PC-3 (cell line): ENCODE results near the gene TAF12. TPM values are rescaled to one million over a fixed set of nuclear protein-coding genes. Genes with fewer than 3 reads are reported as not detected.

Experiments
- ATAC-seq: fragments of 200-7000 bp; cut with Tn5 transposase; 2 replicates; pipeline ENCODE4 v1.9.1; 2020; ENCODE audit warnings: mild to moderate bottlenecking, moderate library complexity
- BruUV-seq: library from RNA; stranded (reverse); fragments of 400-500 nt; replicated peaks from 2 replicates; lab custom pipeline; 2021; lab: Mats Ljungman, UMichigan
- CTCF ChIA-PET: fragments of 300-600 bp; sonication (Branson Sonifier 250); formaldehyde crosslinking; loops from one replicate; lab custom pipeline; 2022; ENCODE audit warnings: antibody characterized with exemption; lab: Charles Lee
- POLR2A ChIA-PET: fragments of 300-600 bp; sonication (Branson Sonifier 250); formaldehyde crosslinking; loops from one replicate; lab custom pipeline; 2022; ENCODE audit warnings: antibody characterized with exemption; ENCODE audit not compliant: unreplicated experiment; lab: Charles Lee
- DNase-seq: peaks from one replicate; pipeline ENCODE4 v3.0.0-alpha.2; 2015
- H2AFZ ChIP-seq: fragments of 300-600 bp; sonication (generic); 2 replicates; pipeline ENCODE4 v1.6.0; 2016; ENCODE audit warnings: antibody characterized with exemption, low read length
- H3F3A ChIP-seq: fragments of 300-600 bp; sonication (generic); one replicate; pipeline ENCODE4 v1.6.0; 2017; ENCODE audit warnings: antibody characterized with exemption, low read length, control low read depth, mild to moderate bottlenecking; ENCODE audit not compliant: unreplicated experiment
- H3K27ac ChIP-seq: fragments of 300-600 bp; sonication (generic); 2 replicates; pipeline ENCODE4 v1.5.1; 2016; ENCODE audit warnings: mild to moderate bottlenecking, low read length
- H3K27me3 ChIP-seq: fragments of 300-600 bp; sonication (generic); 2 replicates; pipeline ENCODE4 v1.6.1; 2016; ENCODE audit warnings: low read length, mixed read lengths
- H3K36me3 ChIP-seq: fragments of 300-600 bp; sonication (generic); 2 replicates; pipeline ENCODE4 v1.6.1; 2016; ENCODE audit warnings: low read depth, mixed run types, low read length, mixed read lengths
- H3K4me1 ChIP-seq: fragments of 300-600 bp; sonication (generic); 2 replicates; pipeline ENCODE4 v1.5.1; 2016; ENCODE audit warnings: low read length; ENCODE audit not compliant: insufficient read depth
- H3K4me2 ChIP-seq: fragments of 300-600 bp; sonication (generic); 2 replicates; pipeline ENCODE4 v1.6.0; 2016; ENCODE audit warnings: low read length
- H3K4me3 ChIP-seq: fragments of 300-600 bp; sonication (generic); 2 replicates; pipeline ENCODE4 v1.5.1; 2016; ENCODE audit warnings: mild to moderate bottlenecking, low read length, mixed read lengths
- H3K79me2 ChIP-seq: fragments of 300-600 bp; sonication (generic); 2 replicates; pipeline ENCODE4 v1.6.1; 2017; ENCODE audit warnings: low read length, mixed read lengths
- H3K9ac ChIP-seq: fragments of 300-600 bp; sonication (generic); 2 replicates; pipeline ENCODE4 v1.6.0; 2016; ENCODE audit warnings: mild to moderate bottlenecking, low read length
- H3K9me2 ChIP-seq: fragments of 300-600 bp; sonication (generic); replicated peaks from 2 replicates; pipeline ENCODE4 v1.6.1; 2016; ENCODE audit warnings: mixed run types, low read length, mixed read lengths
- H3K9me3 ChIP-seq: fragments of 300-600 bp; sonication (generic); 2 replicates; pipeline ENCODE4 v1.6.1; 2016; ENCODE audit warnings: low read length, mixed read lengths
- H4K20me1 ChIP-seq: fragments of 300-600 bp; sonication (generic); 2 replicates; pipeline ENCODE4 v1.6.1; 2016; ENCODE audit warnings: low read length, mixed read lengths
- EZH2 ChIP-seq: fragments of 300-600 bp; sonication (generic); IDR thresholded peaks from one replicate; pipeline ENCODE4 v1.6.1; 2017; ENCODE audit warnings: antibody characterized with exemption, mild to moderate bottlenecking, low read length; ENCODE audit not compliant: unreplicated experiment
- EZH2phosphoT487 ChIP-seq: fragments of 300-600 bp; sonication (generic); IDR thresholded peaks from 2 replicates; pipeline ENCODE4 v1.6.1; 2018; ENCODE audit warnings: mild to moderate bottlenecking, antibody characterized with exemption, low read length, borderline replicate concordance
- intact Hi-C: fragments of 100-400 bp; cut with micrococcal nuclease; formaldehyde crosslinking; loops from 2 replicates; pipeline ENCODE4 v1.9.0; 2023
- total RNA-seq: library from RNA; depleted of rRNA; stranded (reverse); fragments of >200 nt; gene quantifications from 2 replicates; pipeline ENCODE4 v1.2.3, GENCODE V29; 2014
- TF ChIP-seq, protein P1 (sequence below): fragments of 300-600 bp; sonication (generic); conservative IDR thresholded peaks from 2 replicates; pipeline ENCODE4 v1.5.1; 2017; ENCODE audit warnings: antibody characterized with exemption, low read depth, mild to moderate bottlenecking, low read length

TAF12 gene
- total RNA-seq, 1 experiment from 2014 or later: 44.1 TPM

DNA sequence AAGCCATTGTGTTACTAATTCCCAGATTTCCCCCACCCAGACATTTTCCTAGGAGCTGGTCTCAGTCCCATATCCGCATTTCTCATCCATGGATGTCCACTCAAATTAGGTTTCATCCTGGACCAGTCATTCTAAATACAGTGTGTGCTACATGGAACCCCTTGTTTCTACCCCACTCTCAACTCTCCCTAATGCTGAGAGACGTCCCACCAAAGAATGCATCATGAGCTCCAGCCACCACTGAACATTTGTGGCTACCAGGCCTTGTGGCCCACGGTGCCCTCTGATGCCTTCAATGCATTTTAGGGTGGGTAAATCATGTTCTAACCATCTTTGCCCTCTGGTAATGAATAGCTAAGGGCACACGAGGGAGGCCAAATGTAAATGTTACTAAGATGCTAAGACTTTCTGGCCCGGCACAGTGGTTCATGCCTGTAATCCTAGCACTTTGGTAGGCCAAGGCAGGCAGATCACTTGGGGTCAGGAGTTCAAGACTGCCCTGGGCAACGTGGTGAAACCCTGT, 64.1 kb downstream of the TAF12 start:
- no peak overlapping the region for H2AFZ ChIP-seq
- no peak overlapping the region for H3K4me2 ChIP-seq
- H3K36me3 ChIP-seq: peaks cover 44% of the 10 kb centered on the region
- no peak overlapping the region for H3K9ac ChIP-seq
- DNase-seq: no peak
- ChIA-PET CTCF (no interaction called here), POLR2A (interaction anchor here (0.6 kb wide), 2 partner anchors 24 to 122 kb away, joined by 5 to 7 read pairs; no protein-coding TSS in a partner anchor)
- H3K4me3 ChIP-seq: no peak overlapping the region
- ATAC-seq: no peak
- peaks cover 40% of the 10 kb centered on the region for H4K20me1 ChIP-seq
- H3K4me1 ChIP-seq: peaks cover 15% of the 10 kb centered on the region
- H3K79me2 ChIP-seq: peaks cover 39% of the 10 kb centered on the region
- intact Hi-C loops: no loop called here
- no peaks in the 10 kb centered on the region for H3K27me3 ChIP-seq
- TF ChIP-seq EZH2: no peak
- TF ChIP-seq EZH2phosphoT487: no peak
- TF ChIP-seq, protein P1, sequence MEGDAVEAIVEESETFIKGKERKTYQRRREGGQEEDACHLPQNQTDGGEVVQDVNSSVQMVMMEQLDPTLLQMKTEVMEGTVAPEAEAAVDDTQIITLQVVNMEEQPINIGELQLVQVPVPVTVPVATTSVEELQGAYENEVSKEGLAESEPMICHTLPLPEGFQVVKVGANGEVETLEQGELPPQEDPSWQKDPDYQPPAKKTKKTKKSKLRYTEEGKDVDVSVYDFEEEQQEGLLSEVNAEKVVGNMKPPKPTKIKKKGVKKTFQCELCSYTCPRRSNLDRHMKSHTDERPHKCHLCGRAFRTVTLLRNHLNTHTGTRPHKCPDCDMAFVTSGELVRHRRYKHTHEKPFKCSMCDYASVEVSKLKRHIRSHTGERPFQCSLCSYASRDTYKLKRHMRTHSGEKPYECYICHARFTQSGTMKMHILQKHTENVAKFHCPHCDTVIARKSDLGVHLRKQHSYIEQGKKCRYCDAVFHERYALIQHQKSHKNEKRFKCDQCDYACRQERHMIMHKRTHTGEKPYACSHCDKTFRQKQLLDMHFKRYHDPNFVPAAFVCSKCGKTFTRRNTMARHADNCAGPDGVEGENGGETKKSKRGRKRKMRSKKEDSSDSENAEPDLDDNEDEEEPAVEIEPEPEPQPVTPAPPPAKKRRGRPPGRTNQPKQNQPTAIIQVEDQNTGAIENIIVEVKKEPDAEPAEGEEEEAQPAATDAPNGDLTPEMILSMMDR: no peak
- H3F3A ChIP-seq: peaks cover 27% of the 10 kb centered on the region
- BruUV-seq: no TSS peak
- H3K27ac ChIP-seq: no peak overlapping the region
- H3K9me2 ChIP-seq: no peaks in the 10 kb centered on the region
- no peaks in the 10 kb centered on the region for H3K9me3 ChIP-seq

DNA sequence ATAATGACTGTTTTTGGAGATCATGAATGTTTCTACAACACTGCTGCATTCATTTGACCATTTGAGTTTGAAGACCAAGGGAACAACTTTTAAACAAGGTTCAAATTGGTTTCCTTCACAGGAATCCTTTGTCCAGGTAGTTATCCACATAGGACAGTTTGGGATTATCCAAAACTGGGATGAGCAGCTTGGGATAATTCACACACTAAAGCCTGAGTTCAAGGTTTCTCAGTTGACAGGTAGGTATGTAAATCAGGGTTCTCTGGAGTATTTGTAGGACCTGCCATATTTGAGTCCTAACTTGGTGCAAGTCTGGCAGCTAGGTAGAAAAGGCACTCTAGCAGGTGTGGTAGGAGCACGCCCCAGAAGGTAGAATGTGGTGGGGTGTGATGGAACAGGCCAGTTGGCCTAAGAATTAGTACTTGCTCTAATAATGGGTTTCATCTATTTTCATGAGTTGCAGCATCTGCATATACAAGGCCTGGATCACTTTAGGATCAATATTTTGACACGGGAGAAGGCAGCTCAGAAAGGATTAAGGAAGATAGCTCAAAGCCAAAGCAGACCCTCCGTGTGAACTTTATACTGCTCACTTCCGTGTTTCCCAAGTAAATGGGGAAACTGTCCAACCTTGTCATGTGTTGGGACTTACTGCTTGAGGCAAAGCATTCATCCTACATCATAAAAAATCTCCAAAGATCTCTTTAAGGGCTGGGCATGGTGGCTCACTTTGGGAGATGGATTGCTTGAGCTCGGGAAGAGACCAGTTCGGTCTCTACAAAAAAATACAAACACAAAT, 64.9 kb downstream of the TAF12 start:
- BruUV-seq: no TSS peak
- Histone ChIP-seq H3K27ac (no peak overlapping the region), H3K36me3 (peaks cover 47% of the 10 kb centered on the region), H3K4me2 (no peak overlapping the region), H3K4me1 (peaks cover 15% of the 10 kb centered on the region), H2AFZ (no peak overlapping the region), H3K9ac (no peak overlapping the region), H3F3A (peaks cover 27% of the 10 kb centered on the region), H3K4me3 (no peak overlapping the region), H3K79me2 (peaks cover 39% of the 10 kb centered on the region), H3K9me3 (no peaks in the 10 kb centered on the region), H4K20me1 (peaks cover 40% of the 10 kb centered on the region), H3K27me3 (no peaks in the 10 kb centered on the region), H3K9me2 (no peaks in the 10 kb centered on the region)
- ATAC-seq: no peak
- POLR2A ChIA-PET: interaction anchor here (0.6 kb wide), 3 partner anchors 24 to 122 kb away, joined by 5 to 7 read pairs (median 6); no protein-coding TSS in a partner anchor
- CTCF ChIA-PET: no interaction called here
- DNase-seq: no peak
- TF ChIP-seq, protein P1: no peak
- TF ChIP-seq EZH2phosphoT487 (no peak), EZH2 (no peak)
- intact Hi-C loops: no loop called here
